ENCODE measurements around the gene ADAMTSL1. TPM values are rescaled to one million over a fixed set of nuclear protein-coding genes. Genes with fewer than 3 reads are reported as not detected.

ADAMTSL1 gene
- total RNA-seq, 2 donors from 2014 or later = 1.5 TPM; not detected in 1

DNA sequence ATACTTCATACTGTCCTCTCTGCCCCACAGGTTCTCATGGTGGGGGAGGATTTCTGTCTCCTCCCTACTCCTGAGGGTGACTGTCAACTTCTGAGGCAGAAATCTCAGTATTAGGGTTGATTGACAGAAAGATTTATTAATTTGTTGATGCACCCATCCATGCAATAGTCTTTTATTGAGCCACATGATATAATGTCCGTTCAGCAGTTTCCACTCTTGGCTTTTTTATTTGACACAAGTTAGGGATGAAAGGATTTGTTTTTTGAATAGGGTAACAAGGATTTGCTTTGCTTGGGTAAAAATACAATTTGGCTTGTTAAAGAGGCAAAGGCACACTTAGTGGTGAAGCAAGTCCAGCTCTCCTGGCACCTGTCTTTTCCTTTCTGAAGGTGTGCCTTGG is 125.0 kb downstream of the ADAMTSL1 start:
- Histone ChIP-seq H3K9ac (ENCODE audit: extremely low read depth, low read length, poor library complexity, severe bottlenecking) (no peak overlapping the region), H3K27me3 (ENCODE audit: control insufficient read depth, insufficient read depth, low read length, poor library complexity, severe bottlenecking) (no peaks in the 10 kb centered on the region), H3K4me1 (ENCODE audit: control insufficient read depth, insufficient read depth, low read length) (no peaks in the 10 kb centered on the region), H3K9me3 (ENCODE audit: control insufficient read depth, low read length) (peaks cover 14% of the 10 kb centered on the region), H3K4me3 (ENCODE audit: low read length) (no peak overlapping the region), H3K27ac (ENCODE audit: low read depth, low read length) (no peak overlapping the region), H3K36me3 (ENCODE audit: control insufficient read depth, insufficient read depth, low read length) (no peaks in the 10 kb centered on the region)
- H3K27ac Mint-ChIP-seq = no peak overlapping the region
- WGBS, 2 experiments (ENCODE audit: insufficient coverage in 1 of 2, insufficient read length in 1 of 2) = 79 to 100% methylated on average over 1 of the region's 1 CpG
- no peak overlapping the region for H3K4me3 Mint-ChIP-seq
- H3K9me3 Mint-ChIP-seq = peaks cover 6% of the 10 kb centered on the region
- no peak for DNase-seq
- no peaks in the 10 kb centered on the region for H3K36me3 Mint-ChIP-seq (ENCODE audit: low read depth)
- TF ChIP-seq, protein P1, sequence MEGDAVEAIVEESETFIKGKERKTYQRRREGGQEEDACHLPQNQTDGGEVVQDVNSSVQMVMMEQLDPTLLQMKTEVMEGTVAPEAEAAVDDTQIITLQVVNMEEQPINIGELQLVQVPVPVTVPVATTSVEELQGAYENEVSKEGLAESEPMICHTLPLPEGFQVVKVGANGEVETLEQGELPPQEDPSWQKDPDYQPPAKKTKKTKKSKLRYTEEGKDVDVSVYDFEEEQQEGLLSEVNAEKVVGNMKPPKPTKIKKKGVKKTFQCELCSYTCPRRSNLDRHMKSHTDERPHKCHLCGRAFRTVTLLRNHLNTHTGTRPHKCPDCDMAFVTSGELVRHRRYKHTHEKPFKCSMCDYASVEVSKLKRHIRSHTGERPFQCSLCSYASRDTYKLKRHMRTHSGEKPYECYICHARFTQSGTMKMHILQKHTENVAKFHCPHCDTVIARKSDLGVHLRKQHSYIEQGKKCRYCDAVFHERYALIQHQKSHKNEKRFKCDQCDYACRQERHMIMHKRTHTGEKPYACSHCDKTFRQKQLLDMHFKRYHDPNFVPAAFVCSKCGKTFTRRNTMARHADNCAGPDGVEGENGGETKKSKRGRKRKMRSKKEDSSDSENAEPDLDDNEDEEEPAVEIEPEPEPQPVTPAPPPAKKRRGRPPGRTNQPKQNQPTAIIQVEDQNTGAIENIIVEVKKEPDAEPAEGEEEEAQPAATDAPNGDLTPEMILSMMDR (conservative IDR thresholded peaks at IDR 0.05) = no peak
- no peaks in the 10 kb centered on the region for H3K4me1 Mint-ChIP-seq
- H3K27me3 Mint-ChIP-seq (ENCODE audit: insufficient read depth) = no peaks in the 10 kb centered on the region

DNA sequence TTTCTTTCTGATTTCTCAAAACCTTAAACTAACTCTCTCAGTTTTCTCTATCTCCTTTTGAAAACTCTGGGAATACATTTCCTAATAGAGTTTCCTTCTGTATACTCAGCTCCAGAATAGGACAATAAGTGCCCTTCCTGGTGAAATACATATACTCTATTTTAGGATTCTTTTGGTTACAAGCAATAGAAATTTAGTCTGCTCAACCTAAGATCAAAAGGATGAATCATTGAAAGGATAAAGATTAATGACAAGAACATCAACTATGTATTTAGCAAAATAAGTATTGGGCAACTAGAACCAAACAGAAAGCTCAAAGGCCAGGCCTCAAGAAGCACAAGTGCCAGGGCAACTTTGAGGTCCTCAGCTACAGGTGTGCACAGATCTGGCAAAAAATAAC is 127.1 kb downstream of the ADAMTSL1 start:
- Mint-ChIP-seq H3K36me3 (ENCODE audit: low read depth) (no peaks in the 10 kb centered on the region), H3K27ac (no peak overlapping the region), H3K4me1 (peaks cover 15% of the 10 kb centered on the region), H3K4me3 (no peak overlapping the region), H3K27me3 (ENCODE audit: insufficient read depth) (no peaks in the 10 kb centered on the region), H3K9me3 (peaks cover 10% of the 10 kb centered on the region)
- peaks cover 12% of the 10 kb centered on the region for H3K4me1 ChIP-seq (ENCODE audit: control insufficient read depth, insufficient read depth, low read length)
- no peak overlapping the region for H3K4me3 ChIP-seq (ENCODE audit: low read length)
- no peak overlapping the region for H3K27ac ChIP-seq (ENCODE audit: low read depth, low read length)
- TF ChIP-seq, protein P1 (conservative IDR thresholded peaks at IDR 0.05) = no peak
- no peaks in the 10 kb centered on the region for H3K36me3 ChIP-seq (ENCODE audit: control insufficient read depth, insufficient read depth, low read length)
- DNase-seq = no peak
- no peak overlapping the region for H3K9ac ChIP-seq (ENCODE audit: extremely low read depth, low read length, poor library complexity, severe bottlenecking)
- peaks cover 18% of the 10 kb centered on the region for H3K9me3 ChIP-seq (ENCODE audit: control insufficient read depth, low read length)
- H3K27me3 ChIP-seq (ENCODE audit: control insufficient read depth, insufficient read depth, low read length, poor library complexity, severe bottlenecking) = no peaks in the 10 kb centered on the region

DNA sequence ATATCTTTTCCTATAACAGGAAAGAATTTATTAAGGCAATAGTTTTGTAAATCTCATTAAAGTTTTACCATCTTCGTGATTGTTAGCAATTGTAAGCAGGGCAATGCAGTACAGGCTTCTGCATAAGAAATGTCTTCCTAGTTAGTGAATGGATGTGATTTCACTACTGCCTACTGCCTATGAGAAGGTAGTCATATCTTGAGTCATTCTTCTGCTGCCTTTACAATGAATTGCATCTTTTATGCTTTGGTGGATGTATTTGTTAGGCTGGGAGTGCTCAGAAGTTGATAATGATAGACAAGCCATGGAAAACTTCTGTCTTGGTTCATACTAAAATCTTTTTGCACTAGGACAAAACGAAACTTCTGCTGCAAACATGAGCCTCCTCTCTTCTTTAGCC is 128.0 kb downstream of the ADAMTSL1 start:
- Mint-ChIP-seq H3K27me3 (ENCODE audit: insufficient read depth) (no peaks in the 10 kb centered on the region), H3K4me3 (no peak overlapping the region), H3K27ac (no peak overlapping the region), H3K9me3 (peaks cover 10% of the 10 kb centered on the region), H3K4me1 (peaks cover 25% of the 10 kb centered on the region), H3K36me3 (ENCODE audit: low read depth) (no peaks in the 10 kb centered on the region)
- Histone ChIP-seq H3K27me3 (ENCODE audit: control insufficient read depth, insufficient read depth, low read length, poor library complexity, severe bottlenecking) (no peaks in the 10 kb centered on the region), H3K9me3 (ENCODE audit: control insufficient read depth, low read length) (peaks cover 18% of the 10 kb centered on the region), H3K4me1 (ENCODE audit: control insufficient read depth, insufficient read depth, low read length) (peaks cover 17% of the 10 kb centered on the region), H3K4me3 (ENCODE audit: low read length) (no peak overlapping the region), H3K36me3 (ENCODE audit: control insufficient read depth, insufficient read depth, low read length) (no peaks in the 10 kb centered on the region), H3K27ac (ENCODE audit: low read depth, low read length) (no peak overlapping the region), H3K9ac (ENCODE audit: extremely low read depth, low read length, poor library complexity, severe bottlenecking) (no peak overlapping the region)
- 83% methylated on average over 1 to 2 of the region's 2 CpGs for WGBS, 2 experiments (ENCODE audit: insufficient coverage in 1 of 2, insufficient read length in 1 of 2)
- no peak for DNase-seq
- TF ChIP-seq, protein P1 (conservative IDR thresholded peaks at IDR 0.05) = no peak

Measured in endodermal cell (in vitro differentiated cells).